ENCODE data around the gene CLCNKB.
"Not testable (repeated sequence)": the region's sequence is repeated elsewhere in the genome, so short reads cannot be mapped to it uniquely, and the experiment has no call there.

The CLCNKB gene

DNA sequence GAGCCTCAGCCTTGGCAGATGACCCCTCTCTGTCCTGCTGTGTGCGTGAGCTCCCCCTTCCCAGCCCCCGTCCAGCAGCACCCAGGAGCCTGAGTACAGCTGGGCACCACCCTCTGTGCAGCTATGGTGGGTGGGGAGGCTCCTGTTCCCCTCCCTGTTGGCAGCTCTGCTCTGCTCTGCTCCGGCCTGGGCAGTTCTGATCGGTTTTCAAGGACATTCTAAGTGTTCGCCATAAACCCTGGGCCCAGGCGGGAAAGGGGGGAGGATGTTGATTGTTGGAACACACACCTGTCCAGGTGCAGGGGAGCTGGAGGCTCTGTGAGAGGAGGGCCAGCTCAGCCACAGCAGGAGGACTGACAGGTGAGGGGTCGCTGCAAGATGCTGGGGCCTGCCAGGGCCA is at the start of gene CLCNKB:
Gene CLCNKB, plus strand, starts transcription at position 262 of the 400 bp plus-strand sequence. CDS start 711 bp downstream, outside the sequence.
- no peak for DNase-seq

DNA sequence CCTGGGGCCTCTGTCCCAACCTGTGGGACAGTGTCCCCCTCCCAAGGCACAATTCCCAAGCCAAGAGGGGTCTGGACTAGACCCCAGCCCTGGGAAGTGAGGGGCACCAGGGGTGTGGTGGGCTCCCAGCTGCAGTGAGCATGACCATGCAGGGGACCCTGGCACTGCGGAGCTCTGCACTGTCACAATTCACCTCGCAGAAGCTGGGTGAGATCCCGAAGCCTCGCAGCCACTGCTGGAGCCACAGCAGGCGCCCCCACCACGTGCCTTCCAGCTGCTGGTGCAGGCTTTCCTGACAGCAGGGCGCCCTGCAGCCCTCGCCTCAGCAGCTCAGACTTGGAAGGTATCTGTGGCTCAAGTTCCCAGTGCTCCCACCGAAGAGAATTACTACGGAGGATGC is 49.5 kb upstream of the CLCNKB start:
- DNase-seq: no peak

DNA sequence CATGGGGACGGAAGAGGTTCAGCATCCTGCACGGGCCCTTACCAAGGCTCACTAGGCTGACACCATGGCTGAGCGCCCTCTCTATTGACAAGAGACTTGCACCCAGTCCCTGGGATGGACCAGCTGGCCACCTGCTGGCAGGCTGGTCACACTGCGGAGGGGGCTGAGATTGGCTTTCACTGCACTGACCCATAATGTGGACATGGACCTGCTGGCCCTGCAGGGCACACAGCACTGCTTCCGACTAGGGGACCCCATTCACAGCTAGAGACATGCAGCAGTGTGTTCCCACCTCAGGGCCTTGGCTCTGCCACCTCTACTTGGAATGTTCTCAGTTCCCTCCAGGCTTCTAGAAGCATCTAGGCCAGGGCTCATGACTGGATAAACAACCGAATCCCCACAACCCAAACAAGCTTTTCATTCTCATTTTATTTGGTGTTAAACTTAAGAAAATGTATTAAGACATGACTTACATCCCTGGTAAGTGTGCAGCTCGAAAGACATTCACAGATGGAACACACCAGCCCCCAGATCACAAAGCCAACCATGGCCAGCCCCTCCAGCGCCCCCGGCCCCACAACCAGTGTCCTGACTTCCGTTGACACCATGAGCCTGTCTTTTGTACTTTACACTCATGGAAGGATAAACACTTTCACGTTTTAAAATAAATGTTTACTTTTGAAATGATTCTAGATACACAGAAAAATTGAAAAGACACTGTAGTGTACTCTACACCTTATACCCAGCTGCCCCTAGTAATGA is 48.8 kb upstream of the CLCNKB start:
- DNase-seq: peak; percentile 60

DNA sequence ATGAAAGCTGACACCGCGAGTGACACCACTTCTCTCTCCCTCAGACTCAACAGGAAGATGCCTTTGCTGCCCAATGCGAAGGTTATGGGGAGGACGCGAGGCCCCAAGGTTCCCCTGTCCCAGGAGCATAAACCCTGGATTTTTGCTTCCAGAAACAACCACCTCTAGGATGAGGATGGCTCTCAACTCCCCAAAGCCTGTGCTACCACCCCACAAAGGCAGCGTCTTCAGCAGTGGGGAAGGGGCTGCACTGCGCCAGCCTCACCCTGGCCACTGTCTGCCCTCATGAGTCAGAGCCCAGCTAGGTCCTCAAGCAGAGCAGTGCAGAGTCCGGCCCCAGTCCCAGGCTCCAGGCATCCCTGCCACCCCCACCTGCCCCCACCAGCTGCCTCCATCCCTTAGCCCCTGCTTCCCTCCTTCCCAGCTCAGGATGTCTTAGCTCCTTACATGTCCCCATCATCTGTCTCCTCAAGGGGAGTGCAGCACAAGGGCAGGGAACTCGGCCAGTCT is 46.5 kb upstream of the CLCNKB start:
- DNase-seq: no peak

DNA sequence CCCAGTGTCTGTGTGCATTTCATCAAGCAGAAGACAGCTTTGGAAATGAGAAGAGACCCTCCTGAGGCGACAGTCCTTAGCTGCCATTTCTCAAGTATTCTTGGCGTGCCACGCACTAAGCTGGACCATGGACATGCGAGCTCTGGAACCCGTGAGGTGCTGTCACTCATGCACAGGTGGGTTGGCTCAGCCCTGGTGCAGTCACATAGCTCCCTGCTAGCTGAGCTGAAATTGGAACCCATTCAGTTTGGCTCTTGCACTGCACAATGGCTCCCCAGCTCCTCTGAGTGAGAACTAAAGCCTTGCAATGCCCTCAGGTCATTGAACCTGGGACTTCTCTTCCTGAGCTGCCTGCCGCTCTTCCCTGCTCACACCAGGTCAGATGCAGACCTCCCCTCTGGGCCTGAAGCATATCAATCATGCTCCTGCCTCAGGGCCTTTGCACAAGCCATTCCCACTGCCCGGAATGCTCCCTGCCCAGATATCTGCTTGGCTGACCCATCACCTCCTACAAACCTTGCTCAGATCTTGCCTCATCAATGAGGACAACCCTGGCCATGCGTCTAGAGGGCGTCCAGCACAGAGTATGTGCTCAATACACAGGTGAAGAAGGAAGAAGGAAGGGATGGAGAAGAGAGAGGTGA is 45.8 kb upstream of the CLCNKB start:
- no peak for DNase-seq

DNA sequence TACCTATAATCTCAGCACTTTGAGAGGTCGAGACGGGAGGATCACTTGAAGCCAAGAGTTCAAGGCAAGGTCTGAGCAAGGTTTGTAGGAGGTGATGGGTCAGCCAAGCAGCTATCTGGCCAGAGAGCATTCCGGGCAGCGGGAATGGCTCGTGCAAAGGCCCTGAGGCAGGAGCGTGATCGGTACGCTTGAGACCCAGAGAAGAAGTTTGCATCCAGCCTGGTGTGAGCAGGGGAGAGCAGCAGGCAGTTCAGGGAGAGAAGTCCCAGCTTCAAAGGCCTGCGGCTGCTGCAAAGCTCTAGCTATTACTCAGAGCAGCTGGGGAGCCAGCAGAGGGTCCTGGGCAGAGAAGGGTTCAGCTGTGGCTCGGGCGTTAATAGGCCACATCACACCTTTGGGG is 44.7 kb upstream of the CLCNKB start:
- DNase-seq: no peak

DNA sequence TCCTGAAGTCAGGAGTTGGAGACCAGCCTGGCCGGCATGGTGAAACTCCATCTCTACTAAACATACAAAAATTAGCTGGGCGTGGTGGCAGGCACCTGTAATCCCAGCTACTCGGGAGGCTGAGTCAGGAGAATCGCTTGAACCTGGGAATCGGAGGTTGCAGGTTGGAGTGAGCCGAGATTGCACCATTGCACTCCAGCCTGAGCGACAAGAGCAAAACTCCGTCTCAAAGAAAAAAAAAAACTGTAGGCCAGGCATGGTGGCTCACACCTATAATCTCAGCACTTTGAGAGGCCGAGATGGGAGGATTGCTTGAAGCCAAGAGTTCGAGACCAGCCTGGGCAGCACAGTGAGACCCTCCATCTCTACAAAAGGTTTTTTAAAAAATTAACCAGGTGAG is 42.3 kb upstream of the CLCNKB start:
- not testable (repeated sequence) for DNase-seq

DNA sequence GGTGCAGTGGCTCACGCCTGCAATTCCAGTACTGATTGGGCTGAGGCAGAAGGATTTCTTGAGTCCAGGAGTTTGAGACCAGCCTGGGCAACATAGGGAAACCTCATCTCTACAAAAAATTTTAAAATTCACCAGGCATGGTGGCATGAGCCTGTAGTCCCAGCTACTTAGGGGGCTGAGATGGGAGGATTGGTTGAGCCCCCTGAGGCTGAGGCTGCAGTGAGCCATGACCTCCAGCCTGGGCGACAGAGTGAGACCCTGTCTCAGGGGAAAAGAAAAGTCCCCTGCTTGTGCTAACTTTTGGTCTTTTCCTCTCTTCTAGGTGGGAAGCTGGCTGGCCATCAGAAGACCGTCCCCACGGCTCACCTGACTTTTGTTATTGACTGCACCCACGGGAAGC is 38.0 kb upstream of the CLCNKB start:
- DNase-seq: no peak

DNA sequence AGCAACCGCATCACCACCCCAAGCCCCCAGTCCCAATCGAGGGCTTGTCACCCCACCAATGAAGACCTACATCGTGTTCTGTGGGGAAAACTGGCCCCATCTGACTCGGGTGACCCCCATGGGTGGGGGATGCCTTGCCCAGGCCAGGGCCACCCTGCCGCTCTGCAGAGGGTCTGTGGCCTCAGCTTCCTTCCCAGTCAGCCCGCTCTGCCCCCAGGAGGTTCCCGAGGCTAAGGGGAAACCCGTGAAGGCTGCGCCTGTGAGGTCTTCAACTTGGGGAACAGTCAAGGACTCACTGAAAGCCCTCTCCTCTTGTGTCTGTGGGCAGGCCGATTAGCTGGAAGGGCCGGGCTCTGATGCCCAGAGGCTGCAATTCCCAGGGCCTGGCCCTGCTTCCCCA is 37.6 kb upstream of the CLCNKB start:
- peak; percentile 28 for DNase-seq

DNA sequence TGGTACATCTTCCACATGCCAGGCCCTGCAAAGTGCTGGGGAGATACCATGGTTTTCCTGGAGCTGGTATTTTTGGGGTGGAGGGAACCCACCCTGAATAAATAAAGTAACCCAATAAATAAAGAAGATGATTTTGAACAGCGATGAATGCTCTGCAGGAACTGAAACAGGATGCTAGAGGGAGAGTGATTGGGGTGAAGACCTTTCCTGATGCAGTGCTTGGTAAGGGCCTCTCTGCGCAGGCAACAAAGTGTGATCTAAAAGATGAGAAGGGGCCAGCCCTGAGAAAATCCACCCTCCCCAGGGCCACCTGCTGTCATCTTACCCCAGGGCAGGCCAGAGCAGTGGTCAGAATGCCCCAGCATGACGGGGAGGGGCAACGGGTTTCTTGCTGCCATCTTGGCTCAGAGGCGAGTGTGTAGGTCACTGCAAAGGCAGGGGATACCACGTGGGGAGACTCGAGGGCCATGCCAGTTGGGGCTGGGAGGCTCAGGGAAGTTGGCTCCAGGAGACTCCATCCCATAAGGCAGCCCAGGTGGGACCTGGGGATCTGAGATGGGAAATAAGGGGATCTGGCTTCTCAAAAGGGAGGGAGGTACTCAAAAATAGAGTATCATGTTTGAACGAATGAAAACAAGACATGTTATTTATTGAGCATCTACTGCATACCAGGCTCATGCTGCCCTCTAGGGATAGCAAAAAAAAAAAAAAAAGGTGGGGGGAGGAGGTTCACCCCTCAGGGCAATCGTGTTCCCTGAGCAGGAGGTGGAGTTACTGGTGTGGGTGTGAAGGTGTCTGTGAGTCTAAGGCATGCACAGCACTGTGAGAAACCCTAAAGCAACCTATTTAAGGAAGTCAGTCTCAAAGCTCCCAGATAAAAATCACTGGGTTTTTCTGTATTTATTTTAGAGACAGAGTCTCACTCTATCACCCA is 36.8 kb upstream of the CLCNKB start:
- peak; percentile 30 for DNase-seq

DNA sequence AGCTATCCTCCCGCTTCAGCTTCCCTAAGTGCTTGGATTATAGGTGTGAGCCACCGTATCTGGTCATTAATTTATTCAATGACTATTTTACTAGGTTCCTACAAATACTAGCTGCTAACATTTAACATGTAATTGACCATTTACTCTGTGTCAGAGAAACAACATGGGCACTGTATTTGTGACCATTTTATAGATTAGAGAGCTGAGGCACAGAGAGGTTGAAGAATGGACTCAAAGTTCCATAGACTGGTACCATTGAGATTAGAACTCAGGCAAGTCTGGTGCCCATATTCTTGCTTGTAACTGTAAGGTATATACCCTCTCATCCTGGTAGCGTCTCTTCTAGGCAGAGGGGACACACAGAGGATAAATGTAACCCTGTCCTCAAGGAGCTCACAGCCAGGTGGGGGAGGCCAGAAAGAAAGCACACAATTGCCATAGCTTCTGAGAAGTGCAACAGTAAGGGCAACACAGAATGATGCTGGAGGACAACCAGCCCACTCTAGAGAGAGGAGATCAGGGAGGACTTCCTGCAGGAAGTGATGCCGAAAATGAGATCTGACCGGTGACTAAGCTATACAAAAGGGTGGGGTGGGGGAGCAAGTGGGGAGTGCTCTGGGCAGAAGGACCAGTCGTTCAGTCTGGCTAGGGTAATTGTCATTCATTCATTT is 35.8 kb upstream of the CLCNKB start:
- no peak for DNase-seq

DNA sequence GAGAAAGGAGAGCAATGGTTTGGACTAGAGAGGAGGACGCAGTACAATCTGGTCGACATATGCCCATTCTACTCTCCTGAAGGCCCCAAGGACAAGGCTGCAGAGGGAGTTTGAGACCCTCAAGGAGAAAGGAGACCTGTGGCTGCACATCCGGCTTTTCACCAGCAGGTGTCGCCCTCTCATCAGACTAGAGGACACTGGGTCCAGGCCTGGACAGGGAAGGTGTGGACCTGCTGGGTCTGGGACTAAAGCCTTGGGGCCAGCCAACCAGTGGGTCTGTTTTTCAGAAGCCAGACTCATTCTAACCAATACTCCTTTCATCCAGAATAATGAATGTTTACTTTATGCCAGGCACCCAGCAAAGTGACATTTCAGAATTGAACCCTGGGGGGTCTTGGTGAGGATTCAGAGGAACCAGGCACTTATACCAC is 34.5 kb upstream of the CLCNKB start:
- peak; percentile 84 for DNase-seq

DNA sequence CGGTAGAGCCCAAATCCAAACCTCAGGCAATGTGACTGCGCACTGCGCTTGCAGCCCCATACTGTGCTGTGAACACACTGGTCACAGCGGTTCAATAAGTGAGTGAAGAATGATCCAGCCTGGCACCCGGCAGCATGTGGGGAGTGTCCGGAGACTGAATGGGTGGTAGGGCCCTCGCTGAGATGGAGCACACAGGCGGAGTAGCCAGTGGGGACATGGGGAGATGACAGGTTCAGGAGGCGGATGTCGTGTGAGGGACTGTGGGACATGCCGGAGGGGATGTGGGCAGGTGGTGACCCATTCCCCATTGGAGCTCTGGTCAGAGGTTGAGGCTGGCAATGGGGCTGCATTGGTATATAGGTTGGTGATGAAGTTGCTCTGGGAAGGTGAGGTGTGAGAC is 33.9 kb upstream of the CLCNKB start:
- no peak for DNase-seq

DNA sequence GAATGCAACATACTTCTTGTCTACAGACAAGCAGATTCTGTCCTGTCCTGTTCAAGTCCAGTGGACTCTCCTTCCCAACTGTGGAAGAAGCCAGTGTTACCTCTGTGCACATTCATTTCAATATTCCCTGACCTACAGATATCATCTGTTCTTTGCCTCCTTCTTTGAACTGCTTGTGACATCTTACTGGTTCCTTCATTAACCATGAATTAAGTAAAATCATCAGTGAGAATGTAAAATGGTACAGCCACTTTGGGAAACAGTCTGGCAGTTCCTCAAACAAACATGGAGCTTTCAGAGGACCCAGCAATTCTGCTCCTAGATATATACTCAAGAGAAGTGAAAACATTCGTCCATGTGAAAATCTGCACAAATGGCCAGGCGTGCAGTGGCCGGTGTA is 32.7 kb upstream of the CLCNKB start:
- DNase-seq: no peak

DNA sequence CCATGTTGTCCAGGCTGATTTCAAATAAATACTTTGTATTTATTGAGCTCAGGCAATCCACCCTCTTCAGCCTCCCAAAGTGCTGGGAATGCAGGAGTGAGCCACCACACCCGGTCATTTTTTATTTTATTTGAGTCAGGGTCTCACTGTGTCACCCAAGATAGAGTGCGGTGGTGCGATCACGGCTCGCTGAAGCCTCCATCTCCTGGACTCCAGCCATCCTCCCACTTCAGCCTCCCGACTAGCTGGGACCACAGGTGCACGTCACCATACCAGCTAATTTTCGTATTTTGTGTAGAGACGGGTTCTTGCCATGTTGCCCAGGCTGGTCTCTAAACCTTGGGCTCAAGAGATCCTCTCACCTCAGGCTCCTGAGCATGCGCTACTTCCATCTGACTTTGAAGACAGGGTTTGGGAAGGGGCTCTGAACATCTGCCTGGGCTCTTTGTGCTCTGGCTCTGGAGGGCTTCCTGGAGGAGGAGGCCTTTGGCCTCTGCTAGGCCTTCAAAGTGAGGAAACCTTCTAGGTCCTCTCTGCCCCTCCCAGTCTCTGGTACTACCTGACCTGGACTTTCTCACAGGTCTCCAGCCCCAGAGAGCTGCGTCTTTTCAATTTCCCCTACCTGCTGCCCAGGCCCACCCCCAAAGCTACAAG is 31.5 kb upstream of the CLCNKB start:
- DNase-seq: no peak

DNA sequence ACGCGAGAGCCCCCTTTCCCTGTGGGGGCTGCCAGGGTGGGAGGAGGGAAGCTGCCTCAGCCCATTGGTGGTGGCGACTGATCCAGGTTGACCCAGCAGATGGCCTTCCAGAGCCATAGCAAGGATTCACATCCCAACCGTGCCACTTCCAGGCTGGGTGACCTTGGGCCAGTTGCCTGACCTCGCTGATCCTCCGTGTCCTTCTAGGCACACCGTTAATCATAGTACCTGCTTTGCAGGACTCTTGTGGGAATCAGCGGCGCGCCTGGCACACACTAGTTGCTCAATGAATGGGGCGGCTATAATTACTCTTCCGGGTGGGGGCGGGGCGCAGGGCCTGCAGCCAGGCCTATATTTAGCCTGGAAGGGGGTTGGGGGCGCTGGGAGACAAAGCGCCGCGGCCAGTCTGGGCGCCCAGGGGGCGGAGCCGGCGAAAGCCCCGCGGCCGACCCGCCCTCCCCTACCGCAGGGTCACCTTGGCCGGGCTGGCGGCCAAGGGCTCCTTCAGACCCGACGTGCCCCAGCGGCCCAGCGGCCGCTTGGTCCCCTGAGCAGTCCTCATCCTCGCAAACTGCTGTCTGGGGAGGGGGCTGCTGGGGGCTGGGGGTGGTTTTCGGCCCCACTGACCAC is 30.9 kb upstream of the CLCNKB start:
- peak; percentile 78 for DNase-seq

DNA sequence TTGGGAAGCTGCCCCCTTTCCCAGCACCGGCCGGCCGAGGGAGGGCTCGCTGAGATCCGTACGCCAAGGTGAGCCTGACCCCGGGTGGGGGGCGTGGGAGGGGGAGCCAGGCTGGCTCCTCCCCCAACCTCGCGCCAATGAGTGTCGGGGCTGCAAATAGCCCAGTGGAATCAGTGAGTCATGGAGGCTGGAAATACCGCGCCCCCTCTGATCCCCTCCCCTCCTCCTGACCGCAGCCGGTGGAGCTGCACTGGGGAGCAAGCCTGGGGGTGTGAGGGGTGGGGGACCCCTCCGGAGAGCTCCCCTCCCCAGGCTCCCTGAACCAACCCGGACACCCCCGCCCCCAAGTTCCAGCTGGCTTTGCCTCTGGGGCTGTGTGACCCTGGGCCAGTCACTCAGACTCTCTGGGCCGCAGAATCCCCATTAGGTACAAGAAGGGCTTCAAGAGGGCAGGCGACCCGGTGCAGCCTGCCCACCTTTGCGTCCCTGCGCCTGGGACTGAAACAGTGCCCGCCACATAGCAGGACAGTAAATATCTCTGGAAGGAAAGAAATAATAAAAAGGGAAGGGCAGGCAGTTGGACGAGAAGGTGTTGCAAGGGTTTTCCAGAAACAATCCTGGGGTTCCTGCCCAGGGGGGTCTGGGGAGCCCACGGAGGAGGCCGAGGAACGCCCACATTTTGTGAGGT is 30.2 kb upstream of the CLCNKB start:
- DNase-seq: peak; percentile 79

DNA sequence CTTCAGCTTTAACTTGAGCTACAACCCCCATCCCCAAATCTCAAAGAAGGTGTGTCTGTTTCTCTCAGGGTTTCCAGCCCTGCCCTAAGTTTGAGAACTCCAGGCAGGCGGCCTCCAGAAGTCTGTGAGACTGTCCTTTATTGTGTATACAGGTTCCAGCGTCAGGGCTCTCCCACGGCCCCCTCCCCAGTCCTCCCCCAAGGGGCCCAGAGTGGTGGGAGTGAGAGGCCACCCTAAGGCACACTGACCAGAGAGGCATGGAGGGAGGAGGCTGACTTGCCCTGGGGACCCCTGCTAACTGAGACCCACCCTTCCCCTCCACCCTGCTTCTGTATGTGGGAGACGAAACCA is 29.7 kb upstream of the CLCNKB start:
- DNase-seq: no peak

DNA sequence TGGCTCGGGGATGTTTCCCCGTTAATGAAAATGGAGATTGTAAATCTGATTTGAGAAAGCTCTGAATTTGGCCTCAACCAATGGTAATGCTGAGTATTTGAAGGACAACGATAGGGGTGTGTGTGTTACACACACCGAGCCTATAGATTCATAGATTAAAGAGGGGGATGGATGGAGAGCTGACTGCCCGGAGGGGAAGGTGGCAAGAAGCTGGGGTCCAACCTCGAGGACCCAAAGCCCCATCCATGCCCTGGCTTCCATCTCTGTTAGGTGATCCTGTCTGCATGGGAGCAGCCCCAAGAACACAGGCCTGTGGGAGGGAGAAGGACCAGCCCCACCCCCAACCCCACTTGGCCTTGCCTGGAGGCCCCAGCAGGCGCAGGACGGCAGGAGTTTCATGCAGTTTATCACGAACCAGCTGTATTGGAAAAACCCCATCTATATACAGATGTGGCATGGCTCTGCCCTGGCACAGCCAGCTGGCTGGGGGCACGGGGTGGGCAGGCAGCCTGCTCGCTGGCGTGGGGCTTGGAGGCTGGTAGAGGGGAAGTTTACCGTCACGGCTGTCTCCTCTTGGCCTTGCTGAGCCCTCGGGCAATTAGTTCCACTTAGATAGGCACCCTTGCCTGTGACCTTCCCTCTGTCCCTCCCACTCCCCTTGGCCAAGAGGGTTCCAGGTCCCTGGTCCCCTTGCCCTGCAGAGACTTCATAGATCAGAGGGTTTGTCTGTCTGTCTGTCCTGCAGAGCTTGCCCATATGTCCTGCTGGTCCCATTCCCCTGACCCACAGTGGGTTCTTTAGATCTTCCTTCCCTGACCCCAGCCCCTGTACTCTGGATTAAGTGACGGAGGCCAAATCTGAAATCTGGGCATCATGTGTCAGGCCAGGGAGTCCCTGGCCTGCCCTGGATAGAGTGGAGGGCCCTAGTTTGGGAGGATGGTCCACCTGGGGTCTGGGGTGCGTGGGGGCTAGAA is 28.8 kb upstream of the CLCNKB start:
- DNase-seq: peak; percentile 70

DNA sequence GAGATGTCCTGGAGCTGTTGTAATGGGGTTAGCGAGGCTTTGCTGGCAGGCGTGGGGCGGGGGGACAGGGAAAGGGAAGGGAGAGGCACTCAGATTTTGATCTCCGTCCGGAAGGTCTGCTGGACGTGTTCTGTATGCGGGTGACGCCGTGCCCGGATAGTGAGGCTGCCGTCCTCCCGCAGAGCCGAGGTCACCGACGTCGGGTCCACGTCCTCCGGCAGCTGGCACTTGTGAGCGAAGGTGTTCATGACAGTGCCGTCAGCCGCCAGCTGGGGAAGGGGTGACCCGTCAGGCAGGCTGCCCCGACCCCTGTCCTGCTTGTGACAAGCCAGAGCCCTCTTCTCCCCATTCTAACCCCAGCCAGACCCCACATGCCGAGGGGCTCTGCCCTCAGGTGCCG is 28.1 kb upstream of the CLCNKB start:
- DNase-seq: no peak

All from right forelimb (tissue), 1 donor.